Posterior vena cava (tissue), 2 donors: ENCODE measurements around the gene KCNMB1. TPM values are rescaled to one million over a fixed set of nuclear protein-coding genes. Genes with fewer than 3 reads are reported as not detected.

Source experiments
- DNase-seq: peaks from one replicate; pipeline ENCODE4 v3.0.0-alpha.2; 2020; ENCODE audit warnings: low spot score
- intact Hi-C, 2 donors: fragments of 100-400 bp; cut with DNase I; formaldehyde crosslinking; loops; one replicate each; pipeline versions ENCODE4 v1.14.1 to v1.14.2; 2022 to 2023
- total RNA-seq, 2 donors: library from RNA; stranded (reverse); fragmentation: NEBNext Ultra II Directional; extraction: Animal tissue kit (Norgen Biotek cat#: 25700); gene quantifications; one replicate each; pipeline ENCODE4 v1.2.1, GENCODE V29; 2021
- donor health status: DM: yes; HTN: yes; CAD: no.
- donor health status: DM: yes; HTN: yes; CAD: no.

Gene KCNMB1
- total RNA-seq, 2 donors from 2014 or later = 48.6 to 61.6 TPM

GRCh38 chr5:170357955-170358444 lies 31.2 kb downstream of the KCNMB1 start:
- DNase-seq = peak; percentile 92

DNA sequence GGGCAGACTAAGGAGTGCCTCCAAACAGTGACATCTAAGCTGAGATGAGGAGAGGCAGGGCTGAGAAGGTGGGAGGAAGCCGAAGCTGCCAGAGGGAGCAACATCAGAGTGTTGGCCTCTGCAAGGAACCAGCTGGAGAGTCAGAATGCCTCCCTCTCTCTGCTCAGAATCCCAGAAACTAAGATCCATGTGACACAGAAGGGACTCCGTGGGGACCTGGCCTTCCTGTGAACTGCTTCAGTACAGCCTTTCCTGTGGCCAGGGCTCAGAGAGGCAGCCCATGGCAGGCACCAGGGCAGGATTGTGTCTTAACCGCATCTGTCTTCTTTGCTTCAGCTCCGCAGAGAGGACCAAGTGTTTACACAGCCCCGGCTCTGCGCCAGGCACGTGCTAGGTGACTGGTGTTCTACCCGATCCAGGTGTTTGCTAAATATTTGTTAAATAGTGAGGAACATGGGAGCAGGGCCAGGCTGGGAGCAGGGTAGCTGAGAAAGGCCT lies 33.5 kb downstream of the KCNMB1 start:
- intact Hi-C loops = loop anchor here in 1 of 2 donors (10.0 kb wide), 1 partner anchor 91 kb away; no protein-coding TSS in a partner anchor
- no peak for DNase-seq

More at GRCh38 chr5:170357955-170358444, 31.2 kb downstream of the KCNMB1 start:
- intact Hi-C loops = loop anchor here in 1 of 2 donors (10.0 kb wide), 1 partner anchor 93 kb away; no protein-coding TSS in a partner anchor

GRCh38 chr5:170353961-170354360 lies 35.2 kb downstream of the KCNMB1 start:
- DNase-seq = no peak

DNA sequence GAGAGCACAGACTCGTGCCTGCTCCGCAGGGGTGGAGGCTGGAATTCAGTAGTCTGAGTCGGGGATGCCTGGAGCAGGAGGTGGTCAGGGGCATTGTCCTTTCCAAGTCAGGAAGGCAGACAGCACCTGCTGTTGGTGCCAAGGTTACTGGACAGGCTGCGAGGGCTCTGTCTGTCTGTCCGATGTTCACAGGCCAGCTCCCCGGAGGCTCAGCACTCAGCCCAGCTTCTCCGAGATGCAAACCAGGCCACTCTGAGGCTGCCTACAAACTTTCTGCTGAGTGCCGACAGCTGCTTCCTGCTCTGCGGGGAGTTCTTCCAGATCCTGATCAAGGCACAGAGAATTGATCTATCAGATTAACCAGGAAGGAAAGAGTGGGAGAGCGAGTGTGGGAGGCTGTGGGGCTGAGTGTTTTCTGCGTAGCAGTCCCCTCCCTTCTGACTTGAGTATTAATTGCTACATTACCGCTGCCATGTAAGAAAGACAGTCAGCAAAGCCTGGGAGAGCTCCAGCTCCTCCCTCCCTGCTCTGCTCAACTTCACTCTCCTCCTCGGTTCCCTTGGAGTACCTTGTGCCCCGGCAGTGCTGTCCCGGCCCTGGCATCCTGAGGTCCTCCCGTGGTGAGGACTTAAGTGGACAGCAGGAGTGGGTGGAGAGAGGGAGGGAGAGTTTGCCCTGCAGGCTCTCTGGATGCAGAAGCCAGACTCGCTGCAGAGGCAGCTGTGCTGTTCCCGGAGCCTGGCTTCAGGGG lies 36.0 kb downstream of the KCNMB1 start:
- intact Hi-C loops = loop anchor here in 1 of 2 donors (10.0 kb wide), 1 partner anchor 88 kb away; no protein-coding TSS in a partner anchor
- DNase-seq = no peak

More at GRCh38 chr5:170353961-170354360, 35.2 kb downstream of the KCNMB1 start:
- intact Hi-C loops = loop anchor here in 1 of 2 donors (10.0 kb wide), 1 partner anchor 89 kb away; no protein-coding TSS in a partner anchor

- intact Hi-C loops = loop anchor here in 1 of 2 donors (10.0 kb wide), 1 partner anchor 123 kb away; no protein-coding TSS in a partner anchor
- no peak for DNase-seq
Measured at GRCh38 chr5:170348137-170348633, 41.0 kb downstream of the KCNMB1 start.

DNA sequence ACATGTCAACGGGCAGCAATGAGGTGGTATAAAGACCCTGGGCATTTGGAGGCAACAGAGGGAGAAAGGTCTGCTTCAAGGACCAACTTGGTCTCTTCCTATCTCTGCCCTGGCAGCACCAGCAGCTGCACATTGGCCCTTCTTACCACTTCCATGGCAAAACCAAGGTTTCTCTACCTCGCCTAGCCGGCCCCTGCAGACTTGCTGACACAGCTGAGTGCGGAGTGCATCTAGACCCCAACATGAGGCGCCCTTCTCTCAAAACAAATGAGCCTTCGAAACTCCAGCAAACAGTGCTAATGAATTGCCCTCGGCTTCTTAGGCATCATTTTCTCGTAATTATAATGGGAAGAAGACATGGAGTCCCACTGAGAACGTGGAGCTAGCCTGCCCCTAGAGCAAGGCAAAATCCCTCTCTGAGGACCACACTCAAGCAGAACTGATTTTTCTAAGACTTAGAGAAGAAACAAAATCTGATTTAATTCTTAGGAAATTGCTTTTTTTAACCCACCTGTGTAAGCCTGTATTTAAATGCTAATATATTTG lies 42.1 kb downstream of the KCNMB1 start:
- intact Hi-C loops = loop anchor here in 1 of 2 donors (10.0 kb wide), 1 partner anchor 122 kb away; no protein-coding TSS in a partner anchor
- no peak for DNase-seq

- no peak for DNase-seq
- intact Hi-C loops = loop anchor here (1.0 to 10.0 kb wide), 2 partner anchors 16 to 121 kb away; no protein-coding TSS in a partner anchor
Measured at GRCh38 chr5:170345971-170346370, 43.2 kb downstream of the KCNMB1 start.

DNA sequence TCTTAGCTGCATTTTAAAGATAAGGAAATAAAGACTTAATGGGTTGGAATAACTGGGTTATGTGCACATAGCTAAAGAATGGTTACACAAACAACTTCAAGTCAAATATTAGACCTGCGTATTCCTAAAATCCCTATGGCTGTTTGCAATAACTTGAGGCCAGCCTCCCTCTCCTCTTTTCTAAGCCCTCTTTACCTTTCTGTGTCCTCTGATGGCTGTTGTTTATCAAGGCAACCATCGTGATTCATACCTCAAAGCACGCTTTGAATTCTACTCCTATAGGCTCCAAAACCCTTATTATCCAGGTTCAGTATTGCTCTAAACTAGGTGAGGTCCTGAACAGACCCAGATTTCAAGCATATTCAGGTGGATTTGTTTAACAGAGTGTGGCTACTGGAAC lies 46.0 kb downstream of the KCNMB1 start:
- DNase-seq = no peak
- intact Hi-C loops = loop anchor here in 1 of 2 donors (10.0 kb wide), 1 partner anchor 118 kb away; no protein-coding TSS in a partner anchor

GRCh38 chr5:170342153-170342725 lies 46.9 kb downstream of the KCNMB1 start:
- no peak for DNase-seq

DNA sequence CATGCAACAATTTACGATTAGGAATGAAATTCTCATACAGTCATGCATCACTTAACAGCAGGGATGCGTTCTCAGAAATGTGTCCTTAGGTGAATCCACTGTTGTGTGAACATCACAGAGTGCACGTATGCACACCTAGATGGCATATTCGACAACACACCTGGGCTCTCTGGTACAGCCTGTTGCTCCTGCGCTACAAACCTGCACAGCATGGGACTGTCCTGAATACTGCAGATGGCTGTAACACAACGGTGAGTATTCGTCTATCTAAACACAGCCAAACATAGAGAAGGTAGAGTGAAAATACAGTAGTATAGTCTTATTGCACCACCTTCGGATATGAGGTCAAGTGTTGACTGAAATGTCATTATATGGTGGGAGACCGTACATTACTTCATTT lies 47.6 kb downstream of the KCNMB1 start:
- DNase-seq = no peak
- intact Hi-C loops = loop anchor here (2.0 to 10.0 kb wide), 2 partner anchors 61 to 117 kb away; no protein-coding TSS in a partner anchor

More at GRCh38 chr5:170342153-170342725, 46.9 kb downstream of the KCNMB1 start:
- intact Hi-C loops = loop anchor here in 1 of 2 donors (10.0 kb wide), 1 partner anchor 117 kb away; no protein-coding TSS in a partner anchor

DNA sequence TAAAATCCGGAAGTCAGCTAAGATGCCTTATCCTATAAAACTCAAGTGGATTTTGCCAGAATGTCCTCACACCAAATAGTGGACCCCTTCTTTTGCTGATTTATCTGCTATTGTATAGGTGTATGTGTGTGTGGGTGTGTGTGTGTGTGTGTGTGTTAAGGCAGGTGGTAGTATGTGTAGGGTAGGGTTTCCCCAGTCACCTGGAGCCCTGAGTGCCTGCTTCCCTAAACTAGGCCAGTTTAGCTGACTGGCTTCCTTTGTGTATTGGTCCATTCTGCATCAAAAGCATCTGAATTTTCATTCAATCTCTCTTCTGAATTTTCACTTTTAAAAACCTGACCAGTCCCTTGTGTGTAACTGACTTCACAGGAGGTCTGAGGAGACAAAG lies 49.4 kb downstream of the KCNMB1 start:
- no peak for DNase-seq

DNA sequence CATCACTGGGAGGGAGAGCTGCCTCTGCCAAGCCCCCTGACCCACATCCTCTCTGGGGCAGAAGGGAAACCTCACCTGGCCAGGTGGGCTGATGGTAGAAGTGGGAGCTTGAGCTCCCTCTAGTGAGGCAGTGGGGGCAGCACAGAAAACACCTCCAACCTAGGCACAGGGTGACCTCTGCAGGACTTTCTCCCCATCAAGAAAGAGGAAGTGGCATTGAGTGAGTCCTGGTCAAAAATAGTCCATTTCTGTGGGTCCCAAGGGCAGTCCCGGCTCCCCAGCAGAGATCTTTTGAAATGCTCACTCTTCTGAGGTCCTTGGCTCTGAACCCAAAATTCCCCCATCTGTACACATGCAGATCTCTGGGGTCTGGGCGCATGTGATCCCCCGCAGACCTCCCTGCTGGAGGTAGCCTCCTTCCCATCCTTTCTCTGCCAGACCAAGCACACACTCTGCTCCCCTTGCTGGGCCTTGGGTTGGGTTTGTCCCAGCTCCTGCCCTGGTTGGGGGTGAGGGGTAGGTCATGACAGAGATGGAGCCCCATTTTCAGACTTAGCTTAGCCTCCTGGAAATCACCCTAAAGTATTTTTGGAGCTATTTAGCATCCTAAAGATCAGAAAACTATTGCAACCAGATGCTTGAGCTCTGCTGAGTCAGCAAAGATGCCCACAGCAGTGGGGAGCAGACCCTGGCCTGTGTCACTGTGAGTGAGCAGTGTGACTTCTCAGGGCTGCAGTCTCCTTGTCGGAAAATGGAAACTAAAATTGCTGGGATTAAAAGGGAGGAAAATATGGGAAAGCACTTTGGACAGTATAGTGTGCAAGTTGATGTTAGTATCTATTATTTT lies 50.0 kb downstream of the KCNMB1 start:
- intact Hi-C loops = no loop called here
- no peak for DNase-seq

More for the DNA sequence above, 49.4 kb downstream of the KCNMB1 start:
- intact Hi-C loops = loop anchor here (2.0 to 10.0 kb wide), 2 partner anchors 63 to 115 kb away; no protein-coding TSS in a partner anchor

DNA sequence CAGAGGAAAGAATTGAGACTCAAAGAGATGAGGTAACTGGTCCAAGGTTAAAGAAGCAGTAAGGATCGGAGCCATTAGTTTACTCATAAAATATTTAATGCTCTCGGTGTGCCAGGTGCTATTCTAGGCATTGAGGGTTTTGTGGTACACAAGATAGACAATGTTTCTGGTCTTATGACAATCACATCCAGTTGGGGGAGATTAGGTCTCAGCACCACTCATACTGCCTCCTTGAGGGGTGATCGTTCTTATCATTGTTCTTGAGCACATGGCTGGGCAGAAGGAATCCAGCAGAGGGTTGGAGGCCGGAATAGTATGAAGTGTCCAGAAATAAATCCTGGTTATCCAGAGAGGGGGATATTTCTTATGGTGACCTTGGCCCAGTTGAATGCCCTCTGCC lies 50.9 kb downstream of the KCNMB1 start:
- intact Hi-C loops = no loop called here
- no peak for DNase-seq

DNA sequence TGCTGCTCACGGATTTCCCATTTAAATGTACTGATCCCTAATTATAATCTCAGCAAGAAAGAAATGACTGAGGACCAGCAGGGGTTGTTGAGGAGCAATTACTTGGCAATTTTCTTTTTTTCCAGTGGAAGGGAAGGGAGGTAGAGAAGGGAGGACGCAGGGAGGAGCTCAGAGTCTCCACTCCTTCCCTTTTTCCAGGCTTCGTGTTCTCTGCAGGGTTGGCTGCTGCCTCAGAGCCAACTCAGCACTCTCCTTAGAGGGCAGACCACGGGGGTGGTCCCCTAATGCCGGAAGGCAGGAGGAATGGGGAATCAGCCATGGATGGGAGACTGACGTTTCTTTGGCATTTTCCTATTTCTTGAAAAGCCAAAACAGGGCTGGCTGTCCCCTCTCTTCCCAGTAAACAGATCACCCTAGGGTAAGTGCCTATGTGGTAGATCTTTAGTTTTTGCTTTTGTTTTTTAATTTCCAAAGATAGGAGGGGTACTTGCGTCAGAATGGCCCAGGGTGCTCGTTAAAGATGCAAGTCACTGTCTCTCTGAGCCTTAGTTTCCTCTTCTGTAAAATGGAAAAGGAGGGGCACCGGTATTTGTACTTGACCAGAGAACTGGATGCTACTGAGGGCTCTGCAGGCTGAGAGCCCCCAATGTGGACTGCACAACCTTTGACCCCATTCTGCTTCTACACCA lies 52.0 kb downstream of the KCNMB1 start:
- intact Hi-C loops = no loop called here
- DNase-seq = no peak

DNA sequence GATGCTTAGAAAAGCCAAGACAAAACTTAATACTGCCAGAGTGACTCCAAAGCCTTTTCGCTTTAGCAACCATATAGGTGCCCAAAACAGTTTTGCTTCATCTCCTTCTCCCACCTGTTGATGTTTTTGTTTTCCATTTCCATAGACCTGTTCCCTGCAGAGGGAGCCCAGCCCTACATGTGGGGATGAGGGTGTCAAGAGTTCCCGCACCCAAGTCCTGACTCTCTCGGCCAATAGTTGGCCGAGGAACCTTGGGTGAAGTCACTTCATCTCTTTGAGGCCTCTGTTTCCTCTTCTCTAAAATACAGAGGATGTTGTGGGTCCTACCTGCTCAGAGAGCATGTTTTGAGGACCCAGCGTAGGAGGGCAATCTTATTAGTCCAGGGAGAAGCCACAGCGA lies 53.1 kb downstream of the KCNMB1 start:
- DNase-seq = no peak
- intact Hi-C loops = no loop called here

- DNase-seq = no peak
- intact Hi-C loops = no loop called here
Measured at GRCh38 chr5:170334626-170335025, 54.5 kb downstream of the KCNMB1 start.

DNA sequence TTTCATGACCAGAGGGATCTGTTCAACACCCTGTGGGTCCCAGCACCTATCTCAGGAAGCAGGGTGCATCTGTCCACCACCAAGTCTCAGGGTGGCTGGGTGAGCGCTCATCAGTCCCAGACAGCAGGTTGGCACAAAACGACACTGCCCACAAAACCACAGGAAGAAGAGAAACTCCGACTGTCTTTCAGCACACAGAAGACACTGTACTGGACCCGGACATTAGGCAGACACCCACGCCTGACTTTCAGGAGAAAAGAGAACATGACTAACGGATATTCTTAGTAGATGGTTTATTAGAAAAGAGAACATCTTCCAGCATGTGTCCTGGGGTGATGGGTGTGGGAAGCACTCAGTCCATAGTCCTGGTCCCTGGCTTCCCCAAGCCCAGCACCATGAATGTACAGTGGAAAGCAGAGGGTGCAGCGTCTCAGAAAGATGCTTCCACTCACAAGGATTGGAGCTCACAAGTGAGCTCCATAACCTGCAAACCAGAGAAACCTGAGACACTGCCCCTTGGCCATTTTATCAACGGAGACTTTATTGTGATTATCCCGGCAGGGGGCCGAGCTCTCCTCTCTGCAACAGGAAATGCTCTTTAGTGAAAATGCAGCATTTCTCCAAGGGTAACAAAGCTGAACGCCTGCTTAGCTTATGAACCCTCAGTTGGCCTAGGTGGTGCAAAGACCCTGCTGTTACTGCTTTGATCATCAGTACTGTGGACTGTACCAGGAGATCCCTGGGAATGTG lies 55.8 kb downstream of the KCNMB1 start:
- no peak for DNase-seq
- intact Hi-C loops = no loop called here
